ENCODE results near the gene PDX1.
A peak's percentile ranks its signal among the peaks of the same experiment; 100 is the strongest.

The PDX1 gene

DNA sequence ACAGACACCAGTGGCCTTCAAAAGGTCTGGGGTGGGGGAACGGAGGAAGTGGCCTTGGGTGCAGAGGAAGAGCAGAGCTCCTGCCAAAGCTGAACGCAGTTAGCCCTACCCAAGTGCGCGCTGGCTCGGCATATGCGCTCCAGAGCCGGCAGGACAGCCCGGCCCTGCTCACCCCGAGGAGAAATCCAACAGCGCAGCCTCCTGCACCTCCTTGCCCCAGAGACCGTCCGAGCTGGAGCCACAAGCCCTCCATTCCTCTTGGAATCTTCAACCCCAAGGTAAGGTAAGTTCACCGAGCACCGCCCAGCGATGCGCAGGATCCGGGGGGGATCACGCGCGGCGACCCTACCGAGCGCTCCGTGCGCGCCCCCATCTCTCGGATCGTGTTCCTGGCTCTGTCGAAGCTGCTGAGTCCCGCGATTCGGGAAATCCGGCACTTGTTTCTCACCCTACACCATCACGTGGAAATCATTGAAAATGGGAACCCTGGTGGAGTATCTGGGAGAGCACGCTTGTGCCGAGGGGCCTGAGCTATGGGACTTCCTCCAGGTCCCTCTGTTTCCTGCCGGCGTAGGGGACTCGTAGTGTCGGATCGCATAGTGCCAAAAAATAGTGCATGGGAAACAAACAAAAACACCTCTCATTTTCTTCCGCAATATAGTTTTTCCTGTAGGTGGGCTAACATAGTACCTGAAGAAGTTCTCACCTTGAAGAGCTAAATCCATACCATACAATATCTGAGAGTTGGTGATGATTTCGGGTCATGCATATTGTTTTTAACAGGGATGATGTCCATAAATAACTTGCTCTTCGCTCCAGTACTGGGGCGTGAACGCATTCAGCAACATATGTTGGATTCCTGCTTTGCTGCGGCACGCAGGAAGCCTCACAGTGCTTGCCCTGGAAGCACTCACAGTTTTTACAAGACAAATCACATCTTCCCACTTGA, 9.3 kb downstream of the PDX1 start:
- H3K4me3 Mint-ChIP-seq: no peak overlapping the region
- H3K9me3 Mint-ChIP-seq: no peaks in the 10 kb centered on the region
- H3K4me1 Mint-ChIP-seq: peaks cover 36% of the 10 kb centered on the region
- no peak for DNase-seq
- H3K27ac Mint-ChIP-seq: no peak overlapping the region
- no peak for ATAC-seq
- H3K27me3 Mint-ChIP-seq: peaks cover 90% of the 10 kb centered on the region

DNA sequence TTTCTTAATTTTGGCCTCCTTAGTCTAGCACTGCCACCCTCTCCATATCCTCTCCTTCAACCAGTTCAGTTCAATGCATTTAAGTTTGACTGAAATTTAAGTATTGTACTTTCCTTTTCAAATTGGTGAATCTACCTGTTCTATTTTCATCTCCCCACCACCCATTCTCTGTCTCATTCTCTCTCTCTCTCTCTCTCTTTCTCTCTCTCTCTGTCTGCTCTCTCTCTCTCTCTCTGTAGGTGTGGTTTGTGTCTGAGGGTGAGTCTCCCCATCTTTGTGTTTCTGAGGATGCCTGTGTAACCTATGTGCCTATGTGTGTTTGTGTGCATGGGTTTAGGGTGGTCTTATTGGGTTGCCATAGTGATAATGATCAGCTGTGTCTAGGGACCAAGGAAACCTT, 10.1 kb downstream of the PDX1 start:
- DNase-seq (no peak), ATAC-seq (no peak)
- Mint-ChIP-seq H3K27me3 (peaks cover 84% of the 10 kb centered on the region), H3K9me3 (no peaks in the 10 kb centered on the region), H3K27ac (no peak overlapping the region), H3K4me1 (peaks cover 31% of the 10 kb centered on the region), H3K4me3 (no peak overlapping the region)

DNA sequence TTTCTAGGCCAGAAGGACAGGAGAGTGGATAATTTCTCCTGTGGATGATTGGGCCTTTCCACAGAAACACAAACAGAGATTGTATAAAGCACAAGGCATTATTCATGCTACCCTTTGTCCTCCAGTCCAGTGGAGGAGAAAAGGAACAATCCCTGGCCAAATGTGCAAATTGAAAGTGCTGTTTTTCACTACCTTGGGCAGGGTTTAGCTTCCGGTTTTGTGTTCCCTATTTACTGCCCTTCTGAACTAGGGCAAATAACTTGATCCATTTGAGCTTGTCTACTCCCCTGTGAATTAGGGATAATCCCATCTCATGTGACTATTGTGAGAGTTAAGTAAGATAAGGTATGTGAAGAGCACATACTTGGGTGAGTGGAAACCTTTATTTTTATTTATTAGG, 13.3 kb downstream of the PDX1 start:
- no peak for ATAC-seq
- peaks cover 51% of the 10 kb centered on the region for H3K27me3 Mint-ChIP-seq
- H3K27ac Mint-ChIP-seq: no peak overlapping the region
- DNase-seq: no peak
- H3K4me3 Mint-ChIP-seq: no peak overlapping the region
- peaks cover 6% of the 10 kb centered on the region for H3K4me1 Mint-ChIP-seq
- no peaks in the 10 kb centered on the region for H3K9me3 Mint-ChIP-seq

DNA sequence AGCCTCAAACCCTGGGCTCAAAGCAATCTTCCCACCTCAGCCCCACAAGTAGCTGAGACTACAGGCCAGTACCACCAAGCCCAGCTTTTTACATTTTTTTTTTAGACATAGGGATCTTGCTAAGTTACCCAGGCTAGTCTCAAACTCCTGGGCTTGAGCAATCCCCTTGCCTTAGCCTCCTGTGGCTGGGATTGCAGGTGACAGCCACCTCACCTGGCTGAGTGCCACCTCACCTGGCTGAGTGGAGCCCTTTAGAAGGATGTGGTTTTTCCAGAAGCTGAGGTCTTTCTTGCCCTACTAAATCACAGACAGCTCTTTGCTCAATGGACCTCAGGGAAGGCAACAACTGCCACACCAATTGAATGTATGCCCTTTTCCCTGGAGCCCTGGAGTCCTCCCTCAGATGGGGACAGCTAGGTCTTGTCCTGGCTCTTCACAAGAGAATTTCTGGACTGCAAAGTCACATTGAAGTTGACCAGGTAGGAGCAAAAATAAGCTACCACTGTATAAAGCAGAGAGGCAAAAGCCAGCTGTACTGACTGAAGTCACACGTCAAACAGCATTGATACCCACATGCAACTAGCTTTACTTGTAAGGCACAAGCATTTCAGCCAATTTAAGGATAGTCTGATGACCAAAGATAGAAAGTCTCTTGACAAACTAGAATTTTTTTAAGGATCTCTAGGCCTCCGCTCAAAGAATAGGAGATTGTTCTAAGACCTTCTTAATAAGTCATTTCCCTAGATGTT, 14.0 kb downstream of the PDX1 start:
- H3K9me3 Mint-ChIP-seq: no peaks in the 10 kb centered on the region
- no peak for DNase-seq
- H3K4me3 Mint-ChIP-seq: no peak overlapping the region
- no peaks in the 10 kb centered on the region for H3K4me1 Mint-ChIP-seq
- peaks cover 45% of the 10 kb centered on the region for H3K27me3 Mint-ChIP-seq
- H3K27ac Mint-ChIP-seq: no peak overlapping the region
- peak; percentile 33 for ATAC-seq

DNA sequence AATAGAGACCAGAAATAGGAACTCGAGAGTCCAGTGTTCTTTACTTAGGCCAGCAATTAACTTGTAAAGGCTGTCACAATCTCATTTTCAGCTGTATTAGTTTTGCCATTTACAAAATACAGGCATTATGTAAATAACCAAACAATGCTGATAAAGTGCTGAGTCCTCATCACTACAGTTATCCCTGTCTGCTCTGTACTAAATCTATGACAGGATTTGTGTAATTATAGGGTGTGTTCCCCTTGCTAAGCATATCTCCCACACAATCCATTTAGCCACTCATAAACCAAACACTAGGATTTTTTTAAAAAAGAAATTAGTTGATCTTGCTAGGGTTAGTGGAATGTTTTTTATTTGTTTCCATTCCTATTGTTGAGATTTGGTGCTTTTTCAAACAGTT, 23.2 kb downstream of the PDX1 start:
- ATAC-seq: no peak
- peaks cover 40% of the 10 kb centered on the region for H3K27me3 Mint-ChIP-seq
- no peak for DNase-seq
- H3K4me1 Mint-ChIP-seq: no peaks in the 10 kb centered on the region
- no peak overlapping the region for H3K27ac Mint-ChIP-seq
- H3K9me3 Mint-ChIP-seq: peaks cover 0 to 15% of the 10 kb centered on the region in 2 donors
- no peak overlapping the region for H3K4me3 Mint-ChIP-seq

DNA sequence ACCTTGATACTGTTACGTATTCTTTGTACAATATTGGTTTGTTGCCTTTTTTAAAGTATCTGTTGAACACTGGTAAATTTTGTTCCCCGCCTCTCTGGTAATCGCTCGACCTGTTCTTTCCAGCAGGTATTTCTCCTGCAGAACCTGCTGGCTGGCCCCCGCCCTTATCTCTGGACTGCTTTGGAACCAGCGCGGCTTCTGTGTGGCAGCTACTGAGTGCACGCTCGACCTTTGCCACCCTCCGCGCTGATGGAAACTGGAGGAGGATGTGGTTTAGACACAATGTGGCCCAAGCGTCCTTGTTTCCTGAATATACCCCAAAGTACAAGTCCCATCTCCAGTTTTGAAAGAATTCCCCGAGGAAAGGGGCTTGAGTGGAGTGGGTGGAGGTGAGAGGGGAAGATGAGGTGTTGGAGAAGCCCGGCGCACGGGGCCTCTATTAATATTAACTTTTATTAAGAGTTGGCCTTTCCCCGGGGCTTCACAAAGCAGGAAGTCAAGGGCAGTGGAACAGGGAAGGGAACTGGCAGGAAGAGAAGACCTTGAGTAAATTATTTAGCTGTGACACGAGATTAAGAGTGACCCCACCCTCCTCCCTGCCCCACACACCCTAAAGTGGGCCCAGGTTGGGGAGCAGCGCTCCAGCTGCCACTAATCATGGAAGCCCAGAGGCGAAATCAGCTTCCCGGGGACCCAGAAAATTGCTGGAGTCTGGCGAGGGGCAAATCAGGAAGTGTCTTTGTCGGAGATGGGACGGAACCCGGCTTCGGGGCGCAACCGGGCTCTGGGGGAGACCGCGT, 33.3 kb downstream of the PDX1 start:
- no peaks in the 10 kb centered on the region for H3K9me3 Mint-ChIP-seq
- H3K27me3 Mint-ChIP-seq: peaks cover 83% of the 10 kb centered on the region
- no peak overlapping the region for H3K27ac Mint-ChIP-seq
- no peak for DNase-seq
- H3K4me1 Mint-ChIP-seq: peaks cover 15% of the 10 kb centered on the region
- peak overlapping the region; percentile 75 to 80 for H3K4me3 Mint-ChIP-seq
- no peak for ATAC-seq

DNA sequence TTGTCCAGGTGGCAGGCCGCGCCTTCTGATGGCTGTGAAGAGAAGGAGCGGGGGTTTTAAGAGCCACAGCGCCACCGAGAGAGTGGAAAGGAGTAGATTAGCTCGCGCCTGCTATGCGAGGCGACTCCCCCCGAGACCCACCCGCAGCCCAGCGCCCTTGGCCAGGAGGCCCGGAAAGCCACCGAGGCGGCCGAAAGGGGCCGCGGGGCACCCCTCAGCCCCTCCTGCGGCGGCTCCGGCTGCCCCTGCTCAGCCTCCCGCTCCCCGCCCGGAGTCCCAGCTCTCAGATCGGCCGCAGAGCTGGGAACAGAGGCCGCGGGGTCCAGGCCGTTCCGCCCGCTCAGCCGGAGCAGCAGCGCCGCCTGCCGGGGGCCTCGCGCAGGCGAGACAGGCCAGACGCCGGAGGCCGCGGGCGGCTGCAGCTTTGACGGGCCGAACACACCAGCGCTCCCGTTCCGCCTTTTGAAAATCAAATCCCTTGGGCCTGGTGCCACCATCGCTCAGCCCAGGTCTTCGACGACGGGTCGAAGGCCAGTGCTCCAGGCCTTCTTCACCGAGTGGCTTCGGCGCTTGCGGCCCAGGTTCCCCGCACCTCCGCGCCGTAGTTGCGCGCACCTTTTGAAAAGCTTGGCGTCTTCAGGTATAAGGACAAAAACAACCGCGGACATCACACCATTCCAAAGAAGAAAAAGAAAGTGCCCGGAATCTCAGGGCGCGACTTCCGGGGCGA, 34.0 kb downstream of the PDX1 start:
- Mint-ChIP-seq H3K27ac (peak overlapping the region in 1 of 2 donors; percentile 69), H3K4me3 (peak overlapping the region; percentile 79 to 81), H3K9me3 (no peaks in the 10 kb centered on the region), H3K27me3 (peaks cover 86% of the 10 kb centered on the region), H3K4me1 (peaks cover 15% of the 10 kb centered on the region)
- peak; percentile 76 to 79 for DNase-seq
- peak; percentile 97 for ATAC-seq

DNA sequence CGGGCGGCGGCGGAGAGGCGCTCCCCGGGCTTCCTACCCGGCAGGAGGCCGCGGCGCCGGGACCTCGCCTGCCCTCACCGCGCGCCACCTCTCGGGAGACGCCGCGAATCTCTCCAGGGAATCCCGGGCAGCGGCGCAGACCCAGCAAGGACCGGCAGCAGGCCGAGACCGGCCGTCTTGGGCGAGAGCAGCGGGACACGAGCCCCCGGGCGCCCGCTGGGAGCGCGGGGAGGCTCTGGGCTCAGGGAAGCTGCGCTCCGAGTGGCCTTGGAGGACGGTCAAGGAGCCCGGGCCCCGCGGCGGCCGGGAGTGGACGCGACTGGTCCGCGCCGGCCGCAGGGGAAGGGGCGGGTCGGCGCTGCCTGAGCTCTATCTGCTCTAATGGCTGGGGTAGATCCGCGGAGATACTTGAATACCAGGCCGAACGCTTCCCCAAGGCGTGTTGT, 34.6 kb downstream of the PDX1 start:
- peak overlapping the region; percentile 79 to 81 for H3K4me3 Mint-ChIP-seq
- no peak overlapping the region for H3K27ac Mint-ChIP-seq
- H3K27me3 Mint-ChIP-seq: peaks cover 88% of the 10 kb centered on the region
- ATAC-seq (peak; percentile 44), DNase-seq (no peak)
- no peaks in the 10 kb centered on the region for H3K9me3 Mint-ChIP-seq
- H3K4me1 Mint-ChIP-seq: peaks cover 15% of the 10 kb centered on the region

DNA sequence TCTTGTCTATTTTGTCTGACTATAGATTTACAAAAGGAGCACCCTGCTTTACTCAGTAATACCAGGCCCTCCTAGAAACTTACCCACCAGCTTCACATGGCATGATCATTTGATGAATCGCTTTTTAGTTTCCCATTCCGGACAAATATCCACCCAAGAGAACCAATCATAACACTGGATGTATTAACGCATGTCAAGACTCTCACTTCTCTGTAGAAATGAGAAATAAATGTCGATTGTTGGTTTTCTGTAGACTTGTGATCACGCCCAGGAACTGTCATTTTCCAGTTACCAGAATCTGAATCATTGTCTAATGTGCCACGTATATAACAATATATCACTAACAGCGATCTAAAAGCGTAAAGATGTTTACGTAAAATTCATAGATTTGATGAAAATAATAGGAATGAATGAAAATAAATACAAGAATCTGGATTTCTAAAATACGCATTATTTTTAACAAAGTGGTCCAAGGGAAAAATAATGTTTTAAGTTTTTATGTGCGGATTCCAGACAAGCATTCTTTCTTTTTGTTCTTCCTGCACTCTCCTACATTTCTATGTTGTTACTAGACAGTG, 35.3 kb downstream of the PDX1 start:
- DNase-seq: no peak
- Mint-ChIP-seq H3K27ac (no peak overlapping the region), H3K4me3 (no peak overlapping the region), H3K9me3 (no peaks in the 10 kb centered on the region), H3K4me1 (peaks cover 17% of the 10 kb centered on the region), H3K27me3 (peaks cover 88% of the 10 kb centered on the region)
- ATAC-seq: no peak

DNA sequence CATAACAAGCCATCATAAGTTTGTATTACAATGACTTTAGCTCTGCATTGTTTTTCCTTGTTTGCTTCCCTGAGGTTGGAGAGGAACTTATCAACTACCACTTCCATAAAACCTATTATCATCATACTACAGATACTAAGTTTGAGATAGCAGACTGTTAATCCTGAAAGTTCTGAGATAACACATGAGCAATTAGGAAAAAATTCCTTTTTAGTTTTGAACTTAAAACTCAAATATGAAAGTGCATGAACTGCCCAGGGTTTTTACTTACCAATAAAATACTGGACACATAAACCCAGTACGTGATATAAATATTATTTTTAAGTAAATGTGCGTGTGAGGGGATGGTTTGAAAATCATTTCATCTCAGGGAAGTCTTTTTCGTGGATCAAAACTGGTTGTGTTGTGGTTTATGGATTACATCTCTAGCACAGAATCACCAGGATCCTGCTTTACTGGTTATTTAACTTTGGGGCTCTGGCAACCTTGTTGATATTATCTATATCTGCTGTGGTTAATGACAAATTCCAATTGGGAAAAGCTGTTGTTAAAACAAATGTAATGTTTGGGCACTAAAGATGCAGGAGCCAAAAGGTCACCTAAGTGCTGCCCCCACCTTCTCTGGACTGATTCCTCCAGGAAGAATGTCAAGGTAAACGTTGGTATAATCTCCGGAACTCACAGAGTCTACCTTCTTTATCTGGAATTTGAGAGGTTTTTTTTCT, 36.9 kb downstream of the PDX1 start:
- Mint-ChIP-seq H3K27ac (no peak overlapping the region), H3K27me3 (peaks cover 88% of the 10 kb centered on the region), H3K4me1 (peaks cover 31% of the 10 kb centered on the region), H3K9me3 (no peaks in the 10 kb centered on the region), H3K4me3 (no peak overlapping the region)
- ATAC-seq: no peak
- DNase-seq: no peak

DNA sequence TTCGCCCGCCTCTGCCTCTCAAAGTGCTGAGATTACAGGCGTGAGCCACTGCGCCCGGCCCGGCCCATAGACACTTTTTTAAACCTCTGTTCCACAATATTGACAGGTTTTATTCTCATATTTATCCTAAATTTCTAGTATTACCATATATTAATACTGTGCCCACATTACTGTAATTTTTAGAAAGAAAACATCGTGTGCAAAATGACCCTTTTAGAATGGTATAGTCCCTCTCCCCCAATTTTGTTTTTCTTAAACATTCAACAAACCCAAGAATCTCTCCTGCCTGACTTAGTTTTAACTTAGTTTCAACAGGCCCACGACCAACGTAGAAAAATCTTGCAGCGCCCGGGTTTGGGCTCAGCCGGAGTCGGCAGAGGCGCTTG, 40.2 kb downstream of the PDX1 start:
- Mint-ChIP-seq H3K4me3 (peak overlapping the region; percentile 58 to 71), H3K27me3 (peaks cover 96% of the 10 kb centered on the region), H3K27ac (no peak overlapping the region), H3K9me3 (no peaks in the 10 kb centered on the region), H3K4me1 (peaks cover 17% of the 10 kb centered on the region)
- no peak for ATAC-seq
- DNase-seq: no peak

DNA sequence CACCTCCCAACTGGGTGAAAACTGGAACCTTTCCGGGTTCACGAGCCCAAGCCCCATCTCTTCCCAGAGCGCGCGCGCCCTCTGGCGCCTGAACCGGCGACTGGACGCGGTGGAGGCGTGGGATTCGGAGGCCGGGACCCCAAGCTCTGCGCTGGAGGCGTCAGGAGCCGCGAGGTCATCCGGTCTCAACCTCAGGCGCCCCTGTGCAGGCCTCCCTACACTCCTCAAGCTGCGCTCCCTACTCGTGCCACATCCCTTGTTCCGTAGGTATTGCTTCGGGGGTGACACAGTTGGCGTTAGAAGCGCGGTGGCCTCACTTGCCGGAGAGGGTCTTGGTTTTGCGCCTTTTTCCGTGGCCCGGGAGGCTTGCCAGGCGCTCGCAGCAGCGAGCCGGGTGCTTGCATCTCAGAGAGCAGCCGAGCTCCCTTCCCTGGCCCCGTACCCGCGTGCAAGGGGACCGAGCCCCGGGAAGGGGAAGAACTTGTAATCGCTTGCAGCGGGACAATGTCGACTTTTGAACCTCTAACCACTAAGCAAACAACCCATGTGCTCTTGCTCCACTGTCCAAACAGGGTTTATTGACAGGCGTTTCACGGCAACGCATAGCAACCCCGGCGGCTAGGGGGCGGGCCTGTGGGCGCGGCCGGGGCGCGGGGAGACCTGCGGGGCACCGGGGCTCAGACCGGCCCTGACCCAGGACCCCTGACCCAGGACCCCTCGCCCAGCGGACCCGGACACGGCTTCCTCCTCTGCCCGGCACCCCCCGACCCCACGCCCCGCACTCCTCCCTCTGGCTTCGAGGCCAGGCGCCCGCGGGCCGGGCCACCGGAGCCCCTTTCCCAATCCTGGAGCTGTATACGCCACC, 40.8 kb downstream of the PDX1 start:
- Mint-ChIP-seq H3K27ac (no peak overlapping the region), H3K27me3 (peaks cover 96% of the 10 kb centered on the region), H3K9me3 (no peaks in the 10 kb centered on the region), H3K4me1 (peaks cover 17% of the 10 kb centered on the region), H3K4me3 (peak overlapping the region; percentile 58 to 71)
- DNase-seq (peak in 1 of 2 donors; percentile 52), ATAC-seq (peak; percentile 67)

All from stimulated activated naive CD8-positive, alpha-beta T cell treated with anti-CD3 and anti-CD28 coated beads, Interleukin-15, amount 100 ng/mL, for 72 hours (primary cell).